Type B pancreatic cell (in vitro differentiated cells): Measurements from ENCODE around the gene MYBPC2. TPM values are rescaled to one million over a fixed set of nuclear protein-coding genes. Genes with fewer than 3 reads are reported as not detected.

Experiments
- DNase-seq: peaks from one replicate; pipeline ENCODE4 v3.0.0; 2021; ENCODE audit warnings: mixed read lengths; ENCODE audit not compliant: unreplicated experiment; ENCODE audit errors: extremely low spot score
- H3K27ac Mint-ChIP-seq: 2 replicates; pipeline ENCODE4 v1.8.0; 2021; ENCODE audit warnings: mild to moderate bottlenecking, mixed read lengths
- H3K27me3 Mint-ChIP-seq: 2 replicates; pipeline ENCODE4 v1.8.0; 2021; ENCODE audit warnings: mixed read lengths
- H3K36me3 Mint-ChIP-seq: 2 replicates; pipeline ENCODE4 v1.8.0; 2021; ENCODE audit warnings: mixed read lengths
- H3K4me1 Mint-ChIP-seq: one replicate; pipeline ENCODE4 v1.8.0; 2021; ENCODE audit warnings: mixed read lengths; ENCODE audit not compliant: unreplicated experiment
- H3K4me3 Mint-ChIP-seq: 2 replicates; pipeline ENCODE4 v1.8.0; 2021; ENCODE audit warnings: mild to moderate bottlenecking, mixed read lengths
- H3K9me3 Mint-ChIP-seq: 2 replicates; pipeline ENCODE4 v1.8.0; 2021; ENCODE audit warnings: mixed read lengths
- total RNA-seq: library from RNA; stranded (reverse); gene quantifications from 2 replicates; pipeline ENCODE4 v1.2.1, GENCODE V29; 2021; ENCODE audit warnings: low replicate concordance
- TF ChIP-seq, protein P1 (sequence below): fragments of 200-600 bp; sonication (generic); conservative IDR thresholded peaks from 2 replicates; pipeline ENCODE4 v1.5.0; 2021; ENCODE audit warnings: antibody characterized with exemption, mild to moderate bottlenecking

Gene MYBPC2
- total RNA-seq, 1 donor from 2014 or later, result 0.12 TPM

DNA sequence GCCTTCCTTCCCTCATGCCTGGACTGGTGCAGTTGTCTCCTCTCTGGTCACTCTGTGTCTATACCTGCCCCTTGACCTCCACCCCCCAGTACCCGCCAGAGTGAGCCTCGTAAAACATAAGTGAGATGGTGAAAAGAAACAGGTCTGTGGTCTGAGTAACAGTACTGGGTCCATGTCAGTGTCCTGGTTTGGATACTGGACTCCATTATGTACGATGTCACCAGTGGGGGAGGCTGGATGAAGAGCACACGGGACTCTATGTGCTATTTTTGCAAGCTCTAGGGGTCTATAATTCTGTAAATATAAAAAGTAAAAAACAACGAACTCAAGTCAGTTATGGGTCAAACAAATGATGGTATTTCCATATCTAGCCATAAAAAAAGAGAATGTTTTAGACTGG lies 14.4 kb downstream of the MYBPC2 start:
- no peak for DNase-seq
- peaks cover 7% of the 10 kb centered on the region for H3K27me3 Mint-ChIP-seq

GRCh38 chr19:50447750-50448149 lies 15.1 kb downstream of the MYBPC2 start:
- H3K9me3 Mint-ChIP-seq, result no peaks in the 10 kb centered on the region

More for the DNA sequence above, 14.4 kb downstream of the MYBPC2 start:
- TF ChIP-seq, protein P1, sequence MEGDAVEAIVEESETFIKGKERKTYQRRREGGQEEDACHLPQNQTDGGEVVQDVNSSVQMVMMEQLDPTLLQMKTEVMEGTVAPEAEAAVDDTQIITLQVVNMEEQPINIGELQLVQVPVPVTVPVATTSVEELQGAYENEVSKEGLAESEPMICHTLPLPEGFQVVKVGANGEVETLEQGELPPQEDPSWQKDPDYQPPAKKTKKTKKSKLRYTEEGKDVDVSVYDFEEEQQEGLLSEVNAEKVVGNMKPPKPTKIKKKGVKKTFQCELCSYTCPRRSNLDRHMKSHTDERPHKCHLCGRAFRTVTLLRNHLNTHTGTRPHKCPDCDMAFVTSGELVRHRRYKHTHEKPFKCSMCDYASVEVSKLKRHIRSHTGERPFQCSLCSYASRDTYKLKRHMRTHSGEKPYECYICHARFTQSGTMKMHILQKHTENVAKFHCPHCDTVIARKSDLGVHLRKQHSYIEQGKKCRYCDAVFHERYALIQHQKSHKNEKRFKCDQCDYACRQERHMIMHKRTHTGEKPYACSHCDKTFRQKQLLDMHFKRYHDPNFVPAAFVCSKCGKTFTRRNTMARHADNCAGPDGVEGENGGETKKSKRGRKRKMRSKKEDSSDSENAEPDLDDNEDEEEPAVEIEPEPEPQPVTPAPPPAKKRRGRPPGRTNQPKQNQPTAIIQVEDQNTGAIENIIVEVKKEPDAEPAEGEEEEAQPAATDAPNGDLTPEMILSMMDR, result no peak
- H3K4me3 Mint-ChIP-seq, result no peak overlapping the region
- no peaks in the 10 kb centered on the region for H3K9me3 Mint-ChIP-seq
- H3K27ac Mint-ChIP-seq, result no peak overlapping the region
- no peaks in the 10 kb centered on the region for H3K36me3 Mint-ChIP-seq
- no peaks in the 10 kb centered on the region for H3K4me1 Mint-ChIP-seq

GRCh38 chr19:50449236-50449899 lies 16.7 kb downstream of the MYBPC2 start:
- Mint-ChIP-seq H3K27me3 (peaks cover 10% of the 10 kb centered on the region), H3K9me3 (no peaks in the 10 kb centered on the region), H3K27ac (no peak overlapping the region), H3K36me3 (no peaks in the 10 kb centered on the region), H3K4me3 (no peak overlapping the region), H3K4me1 (no peaks in the 10 kb centered on the region)
- DNase-seq, result no peak
- TF ChIP-seq, protein P1, result no peak

More at GRCh38 chr19:50447750-50448149, 15.1 kb downstream of the MYBPC2 start:
- no peak for DNase-seq
- no peaks in the 10 kb centered on the region for H3K36me3 Mint-ChIP-seq
- H3K4me1 Mint-ChIP-seq, result no peaks in the 10 kb centered on the region
- peaks cover 11% of the 10 kb centered on the region for H3K27me3 Mint-ChIP-seq
- TF ChIP-seq, protein P1, result no peak
- H3K27ac Mint-ChIP-seq, result no peak overlapping the region
- no peak overlapping the region for H3K4me3 Mint-ChIP-seq

GRCh38 chr19:50450369-50451222 lies 17.9 kb downstream of the MYBPC2 start:
- H3K36me3 Mint-ChIP-seq, result no peaks in the 10 kb centered on the region
- H3K4me3 Mint-ChIP-seq, result no peak overlapping the region
- TF ChIP-seq, protein P1, result no peak
- H3K27ac Mint-ChIP-seq, result no peak overlapping the region
- H3K27me3 Mint-ChIP-seq, result peaks cover 6% of the 10 kb centered on the region
- DNase-seq, result no peak
- H3K9me3 Mint-ChIP-seq, result no peaks in the 10 kb centered on the region
- no peaks in the 10 kb centered on the region for H3K4me1 Mint-ChIP-seq

DNA sequence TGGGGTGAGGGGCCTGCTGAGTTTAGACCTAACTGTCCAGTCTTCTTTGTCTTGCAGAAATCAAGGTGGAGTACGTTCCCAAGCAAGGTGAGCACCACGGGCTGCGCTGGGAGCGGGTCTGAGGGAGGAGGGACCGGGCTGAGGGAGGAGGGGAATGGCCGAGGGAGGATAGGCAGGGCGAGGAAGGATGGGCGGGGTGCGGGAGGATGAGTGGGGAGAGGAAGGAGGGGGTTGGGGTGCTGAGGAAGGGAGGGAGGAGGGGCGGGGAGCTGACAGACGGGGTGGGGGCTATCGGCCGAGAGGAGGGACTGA lies 18.5 kb downstream of the MYBPC2 start:
- H3K36me3 Mint-ChIP-seq, result no peaks in the 10 kb centered on the region
- H3K27ac Mint-ChIP-seq, result no peak overlapping the region
- no peak for DNase-seq
- peaks cover 10% of the 10 kb centered on the region for H3K27me3 Mint-ChIP-seq
- H3K9me3 Mint-ChIP-seq, result no peaks in the 10 kb centered on the region
- TF ChIP-seq, protein P1, result no peak
- no peaks in the 10 kb centered on the region for H3K4me1 Mint-ChIP-seq
- H3K4me3 Mint-ChIP-seq, result no peak overlapping the region
